Amygdala (tissue), 56 donors: ENCODE data around the gene ZNF367.

Source experiments
- DNase-seq, 56 donors: peaks; one replicate each; lab custom pipeline; 2025; lab: John Stamatoyannopoulos, UW

The ZNF367 gene

GRCh38 chr9:96418083-96418919 is at the start of gene ZNF367:
TSS of gene ZNF367 (minus strand) at chr9:96418370. CDS start at chr9:96418032, 338 bp downstream.
- peak; percentile 75 to 100 (median 94) for DNase-seq

GRCh38 chr9:96467784-96468183 is 49.6 kb upstream of the ZNF367 start:
- DNase-seq = no peak

GRCh38 chr9:96464426-96464825 is 46.3 kb upstream of the ZNF367 start:
- DNase-seq = no peak

GRCh38 chr9:96462541-96462940 is 44.4 kb upstream of the ZNF367 start:
- no peak for DNase-seq

- DNase-seq = no peak
These were observed 43.2 kb upstream of the ZNF367 start for GRCh38 chr9:96461336-96461735.

GRCh38 chr9:96460882-96461281 is 42.7 kb upstream of the ZNF367 start:
- DNase-seq = no peak

- DNase-seq = no peak
These were observed 42.3 kb upstream of the ZNF367 start for GRCh38 chr9:96460470-96460869.

- DNase-seq = no peak
These were observed 41.3 kb upstream of the ZNF367 start for GRCh38 chr9:96459268-96460007.

GRCh38 chr9:96458226-96458625 is 40.1 kb upstream of the ZNF367 start:
- no peak for DNase-seq

- no peak for DNase-seq
These were observed 39.1 kb upstream of the ZNF367 start for GRCh38 chr9:96457266-96457665.

- peak in 20 of 56 donors; percentile 1 to 70 (median 18) for DNase-seq
These were observed 35.5 kb upstream of the ZNF367 start for GRCh38 chr9:96453625-96454024.

GRCh38 chr9:96450613-96451528 is 32.7 kb upstream of the ZNF367 start:
- DNase-seq = peak in 19 of 56 donors; percentile 2 to 38 (median 20)

GRCh38 chr9:96449845-96450612 is 31.9 kb upstream of the ZNF367 start, which contains the start of gene HABP4:
TSS of gene HABP4 (plus strand) at chr9:96450169. CDS start at chr9:96450280, 111 bp downstream.
- DNase-seq = peak; percentile 57 to 98 (median 92)

GRCh38 chr9:96449523-96449844 is 31.3 kb upstream of the ZNF367 start:
- DNase-seq = no peak

GRCh38 chr9:96448546-96449170 is 30.5 kb upstream of the ZNF367 start:
- DNase-seq = no peak

GRCh38 chr9:96447406-96447805 is 29.2 kb upstream of the ZNF367 start:
- no peak for DNase-seq

- DNase-seq = no peak
These were observed 24.3 kb upstream of the ZNF367 start for GRCh38 chr9:96442491-96442890.

GRCh38 chr9:96441798-96442445 is 23.8 kb upstream of the ZNF367 start:
- no peak for DNase-seq

GRCh38 chr9:96440671-96441199 is 22.6 kb upstream of the ZNF367 start:
- DNase-seq = no peak
